ENCODE measurements around the gene PLPP3.

The PLPP3 gene

GRCh38 chr1:56540467-56540866 is 38.9 kb downstream of the PLPP3 start:
- no peak for DNase-seq
- Histone ChIP-seq H3K27ac (ENCODE audit: insufficient read depth in 1 of 2, low read depth in 1 of 2, low read length in 2 of 2, poor library complexity in 1 of 2, severe bottlenecking in 2 of 2) (no peak overlapping the region), H3K36me3 (ENCODE audit: control insufficient read depth in 4 of 4, insufficient read depth in 4 of 4, low read length in 3 of 4) (no peaks in the 10 kb centered on the region), H3K4me1 (ENCODE audit: control extremely low read depth in 1 of 4, control insufficient read depth in 4 of 4, insufficient read depth in 4 of 4, low read length in 3 of 4) (peaks cover 0 to 5% (median 0%) of the 10 kb centered on the region in 4 experiments), H3K27me3 (replicated peaks in 2 of 5; ENCODE audit: control insufficient read depth in 4 of 5, insufficient read depth in 5 of 5, low read length in 4 of 5) (no peaks in the 10 kb centered on the region), H3K4me3 (ENCODE audit: control insufficient read depth in 1 of 7, extremely low read depth in 1 of 7, insufficient read depth in 4 of 7, low read depth in 2 of 7, low read length in 6 of 7) (no peak overlapping the region), H3K9me3 (ENCODE audit: control extremely low read depth in 1 of 5, control insufficient read depth in 4 of 5, insufficient read depth in 2 of 5, low read depth in 1 of 5, low read length in 4 of 5) (no peaks in the 10 kb centered on the region)
- ChIA-PET POLR2A (no interaction called here), CTCF (interaction anchor here (0.6 kb wide), 1 partner anchor 1419 kb away, joined by 3 read pairs; no protein-coding TSS in a partner anchor)
- 20% methylated on average over 1 of the region's 2 CpGs for WGBS (ENCODE audit: insufficient coverage)

GRCh38 chr1:56539520-56539931 is 39.8 kb downstream of the PLPP3 start:
- Histone ChIP-seq H3K27ac (ENCODE audit: insufficient read depth in 1 of 2, low read depth in 1 of 2, low read length in 2 of 2, poor library complexity in 1 of 2, severe bottlenecking in 2 of 2) (no peak overlapping the region), H3K27me3 (replicated peaks in 2 of 5; ENCODE audit: control insufficient read depth in 4 of 5, insufficient read depth in 5 of 5, low read length in 4 of 5) (no peaks in the 10 kb centered on the region), H3K4me3 (ENCODE audit: control insufficient read depth in 1 of 7, extremely low read depth in 1 of 7, insufficient read depth in 4 of 7, low read depth in 2 of 7, low read length in 6 of 7) (no peak overlapping the region), H3K4me1 (ENCODE audit: control extremely low read depth in 1 of 4, control insufficient read depth in 4 of 4, insufficient read depth in 4 of 4, low read length in 3 of 4) (peaks cover 0 to 5% (median 0%) of the 10 kb centered on the region in 4 experiments), H3K9me3 (ENCODE audit: control extremely low read depth in 1 of 5, control insufficient read depth in 4 of 5, insufficient read depth in 2 of 5, low read depth in 1 of 5, low read length in 4 of 5) (no peaks in the 10 kb centered on the region), H3K36me3 (ENCODE audit: control insufficient read depth in 4 of 4, insufficient read depth in 4 of 4, low read length in 3 of 4) (no peaks in the 10 kb centered on the region)
- WGBS (ENCODE audit: insufficient coverage), result 100% methylated on average over 1 of the region's 2 CpGs
- CTCF ChIA-PET, result interaction anchor here (0.9 kb wide), 1 partner anchor 28 kb away, joined by 3 read pairs; no protein-coding TSS in a partner anchor
- POLR2A ChIA-PET, result no interaction called here
- DNase-seq, result no peak

GRCh38 chr1:56538532-56538931 is 40.8 kb downstream of the PLPP3 start:
- POLR2A ChIA-PET, result no interaction called here
- WGBS (ENCODE audit: insufficient coverage), result 100% methylated on average over 2 of the region's 3 CpGs
- H3K36me3 ChIP-seq (ENCODE audit: control insufficient read depth in 4 of 4, insufficient read depth in 4 of 4, low read length in 3 of 4), result no peaks in the 10 kb centered on the region

GRCh38 chr1:56537660-56538059 is 41.7 kb downstream of the PLPP3 start:
- Histone ChIP-seq H3K27ac (ENCODE audit: insufficient read depth in 1 of 2, low read depth in 1 of 2, low read length in 2 of 2, poor library complexity in 1 of 2, severe bottlenecking in 2 of 2) (no peak overlapping the region), H3K36me3 (ENCODE audit: control insufficient read depth in 4 of 4, insufficient read depth in 4 of 4, low read length in 3 of 4) (no peaks in the 10 kb centered on the region), H3K27me3 (replicated peaks in 2 of 5; ENCODE audit: control insufficient read depth in 4 of 5, insufficient read depth in 5 of 5, low read length in 4 of 5) (no peaks in the 10 kb centered on the region), H3K4me3 (ENCODE audit: control insufficient read depth in 1 of 7, extremely low read depth in 1 of 7, insufficient read depth in 4 of 7, low read depth in 2 of 7, low read length in 6 of 7) (no peak overlapping the region), H3K4me1 (ENCODE audit: control extremely low read depth in 1 of 4, control insufficient read depth in 4 of 4, insufficient read depth in 4 of 4, low read length in 3 of 4) (peaks cover 0 to 5% (median 0%) of the 10 kb centered on the region in 4 experiments), H3K9me3 (ENCODE audit: control extremely low read depth in 1 of 5, control insufficient read depth in 4 of 5, insufficient read depth in 2 of 5, low read depth in 1 of 5, low read length in 4 of 5) (no peaks in the 10 kb centered on the region)
- ChIA-PET POLR2A (no interaction called here), CTCF (interaction anchor here (0.8 kb wide), 1 partner anchor 9 kb away, joined by 3 read pairs; no protein-coding TSS in a partner anchor)
- WGBS (ENCODE audit: insufficient coverage), result 100% methylated on average over 1 of the region's 1 CpG
- DNase-seq, result no peak

More at GRCh38 chr1:56538532-56538931, 40.8 kb downstream of the PLPP3 start:
- Histone ChIP-seq H3K9me3 (ENCODE audit: control extremely low read depth in 1 of 5, control insufficient read depth in 4 of 5, insufficient read depth in 2 of 5, low read depth in 1 of 5, low read length in 4 of 5) (no peaks in the 10 kb centered on the region), H3K27me3 (replicated peaks in 2 of 5; ENCODE audit: control insufficient read depth in 4 of 5, insufficient read depth in 5 of 5, low read length in 4 of 5) (no peaks in the 10 kb centered on the region), H3K27ac (ENCODE audit: insufficient read depth in 1 of 2, low read depth in 1 of 2, low read length in 2 of 2, poor library complexity in 1 of 2, severe bottlenecking in 2 of 2) (no peak overlapping the region), H3K4me1 (ENCODE audit: control extremely low read depth in 1 of 4, control insufficient read depth in 4 of 4, insufficient read depth in 4 of 4, low read length in 3 of 4) (peaks cover 0 to 5% (median 0%) of the 10 kb centered on the region in 4 experiments), H3K4me3 (ENCODE audit: control insufficient read depth in 1 of 7, extremely low read depth in 1 of 7, insufficient read depth in 4 of 7, low read depth in 2 of 7, low read length in 6 of 7) (no peak overlapping the region)
- CTCF ChIA-PET, result no interaction called here
- no peak for DNase-seq

- Histone ChIP-seq H3K9me3 (ENCODE audit: control extremely low read depth in 1 of 5, control insufficient read depth in 4 of 5, insufficient read depth in 2 of 5, low read depth in 1 of 5, low read length in 4 of 5) (no peaks in the 10 kb centered on the region), H3K36me3 (ENCODE audit: control insufficient read depth in 4 of 4, insufficient read depth in 4 of 4, low read length in 3 of 4) (no peaks in the 10 kb centered on the region), H3K27me3 (replicated peaks in 2 of 5; ENCODE audit: control insufficient read depth in 4 of 5, insufficient read depth in 5 of 5, low read length in 4 of 5) (peaks cover 0 to 2% (median 0%) of the 10 kb centered on the region in 5 experiments), H3K4me1 (ENCODE audit: control extremely low read depth in 1 of 4, control insufficient read depth in 4 of 4, insufficient read depth in 4 of 4, low read length in 3 of 4) (peaks cover 0 to 5% (median 0%) of the 10 kb centered on the region in 4 experiments), H3K27ac (ENCODE audit: insufficient read depth in 1 of 2, low read depth in 1 of 2, low read length in 2 of 2, poor library complexity in 1 of 2, severe bottlenecking in 2 of 2) (no peak overlapping the region), H3K4me3 (ENCODE audit: control insufficient read depth in 1 of 7, extremely low read depth in 1 of 7, insufficient read depth in 4 of 7, low read depth in 2 of 7, low read length in 6 of 7) (no peak overlapping the region)
- WGBS (ENCODE audit: insufficient coverage), result 96% methylated on average over 4 of the region's 4 CpGs
- no peak for DNase-seq
- CTCF ChIA-PET, result interaction anchor here (0.6 kb wide), 1 partner anchor 24 kb away, joined by 3 read pairs; no protein-coding TSS in a partner anchor
- POLR2A ChIA-PET, result no interaction called here
These were observed 43.4 kb downstream of the PLPP3 start for GRCh38 chr1:56535939-56536338.

GRCh38 chr1:56535362-56535761 is 44.0 kb downstream of the PLPP3 start:
- peaks cover 0 to 2% (median 0%) of the 10 kb centered on the region in 5 experiments for H3K27me3 ChIP-seq (replicated peaks in 2 of 5; ENCODE audit: control insufficient read depth in 4 of 5, insufficient read depth in 5 of 5, low read length in 4 of 5)
- H3K27ac ChIP-seq (ENCODE audit: insufficient read depth in 1 of 2, low read depth in 1 of 2, low read length in 2 of 2, poor library complexity in 1 of 2, severe bottlenecking in 2 of 2), result no peak overlapping the region
- H3K4me1 ChIP-seq (ENCODE audit: control extremely low read depth in 1 of 4, control insufficient read depth in 4 of 4, insufficient read depth in 4 of 4, low read length in 3 of 4), result peaks cover 0 to 2% (median 0%) of the 10 kb centered on the region in 4 experiments
- WGBS (ENCODE audit: insufficient coverage), result no CpG with 5 or more reads among the region's 2 CpGs
- H3K4me3 ChIP-seq (ENCODE audit: control insufficient read depth in 1 of 7, extremely low read depth in 1 of 7, insufficient read depth in 4 of 7, low read depth in 2 of 7, low read length in 6 of 7), result no peak overlapping the region
- H3K36me3 ChIP-seq (ENCODE audit: control insufficient read depth in 4 of 4, insufficient read depth in 4 of 4, low read length in 3 of 4), result no peaks in the 10 kb centered on the region
- no peaks in the 10 kb centered on the region for H3K9me3 ChIP-seq (ENCODE audit: control extremely low read depth in 1 of 5, control insufficient read depth in 4 of 5, insufficient read depth in 2 of 5, low read depth in 1 of 5, low read length in 4 of 5)
- CTCF ChIA-PET, result interaction anchor here (0.6 kb wide), 1 partner anchor 25 kb away, joined by 3 read pairs; no protein-coding TSS in a partner anchor
- no peak for DNase-seq
- POLR2A ChIA-PET, result no interaction called here

GRCh38 chr1:56534130-56534651 is 45.2 kb downstream of the PLPP3 start:
- CTCF ChIA-PET, result no interaction called here
- Histone ChIP-seq H3K27ac (ENCODE audit: insufficient read depth in 1 of 2, low read depth in 1 of 2, low read length in 2 of 2, poor library complexity in 1 of 2, severe bottlenecking in 2 of 2) (no peak overlapping the region), H3K27me3 (replicated peaks in 2 of 5; ENCODE audit: control insufficient read depth in 4 of 5, insufficient read depth in 5 of 5, low read length in 4 of 5) (peaks cover 0 to 2% (median 0%) of the 10 kb centered on the region in 5 experiments), H3K36me3 (ENCODE audit: control insufficient read depth in 4 of 4, insufficient read depth in 4 of 4, low read length in 3 of 4) (no peaks in the 10 kb centered on the region), H3K4me3 (ENCODE audit: control insufficient read depth in 1 of 7, extremely low read depth in 1 of 7, insufficient read depth in 4 of 7, low read depth in 2 of 7, low read length in 6 of 7) (no peak overlapping the region), H3K4me1 (ENCODE audit: control extremely low read depth in 1 of 4, control insufficient read depth in 4 of 4, insufficient read depth in 4 of 4, low read length in 3 of 4) (no peaks in the 10 kb centered on the region), H3K9me3 (ENCODE audit: control extremely low read depth in 1 of 5, control insufficient read depth in 4 of 5, insufficient read depth in 2 of 5, low read depth in 1 of 5, low read length in 4 of 5) (no peaks in the 10 kb centered on the region)
- WGBS (ENCODE audit: insufficient coverage), result 94% methylated on average over 3 of the region's 5 CpGs
- no peak for DNase-seq
- POLR2A ChIA-PET, result no interaction called here

All from common myeloid progenitor, CD34-positive (primary cell).